ENCODE measurements around the gene ANKRD12. TPM values are rescaled to one million over a fixed set of nuclear protein-coding genes. Genes with fewer than 3 reads are reported as not detected.
A peak's percentile ranks its signal among the peaks of the same experiment; 100 is the strongest.

The ANKRD12 gene
- total RNA-seq, 1 experiment from 2014 or later, result 43.4 TPM

GRCh38 chr18:9234528-9234927 lies 97.9 kb downstream of the ANKRD12 start:
- ATAC-seq (no peak), DNase-seq (ENCODE audit: low spot score) (no peak)
- ChIA-PET CTCF (interaction anchor here (0.9 to 1.9 kb wide), 5 partner anchors 13 to 169 kb away, joined by 3 to 6 read pairs (median 3); partner anchors contain the start of gene TWSG1), POLR2A (interaction anchor here (0.5 to 1.2 kb wide), 2 partner anchors 99 to 135 kb away, joined by 3 read pairs; no protein-coding TSS in a partner anchor)
- Mint-ChIP-seq H3K4me3 (no peak overlapping the region), H3K36me3 (peaks cover 27% of the 10 kb centered on the region), H3K9me3 (peaks cover 22% of the 10 kb centered on the region), H3K4me1 (no peaks in the 10 kb centered on the region), H3K27me3 (ENCODE audit: low read depth) (no peaks in the 10 kb centered on the region), H3K27ac (0 out of 2 replicates have a peak overlapping the region, but pooled peaks have one; percentile 31)
- TF ChIP-seq ATF1 (CRISPR knock-in tag; IDR thresholded peaks at IDR 0.05) (no peak), E2F5 (CRISPR knock-in tag; IDR thresholded peaks at IDR 0.05) (no peak), AFF4 (CRISPR knock-in tag; IDR thresholded peaks at IDR 0.05; ENCODE audit: borderline replicate concordance) (no peak), SOX15 (CRISPR knock-in tag; IDR thresholded peaks at IDR 0.05) (no peak), RORB (CRISPR knock-in tag; IDR thresholded peaks at IDR 0.05) (no peak), CBFB (CRISPR knock-in tag; IDR thresholded peaks at IDR 0.05; ENCODE audit: low read depth) (no peak), MLX (CRISPR knock-in tag; IDR thresholded peaks at IDR 0.05) (no peak), RELA (CRISPR knock-in tag; IDR thresholded peaks at IDR 0.05; ENCODE audit: borderline replicate concordance) (no peak), PRDM15 (CRISPR knock-in tag; IDR thresholded peaks at IDR 0.05) (no peak), STAT6 (CRISPR knock-in tag; conservative IDR thresholded peaks at IDR 0.05; ENCODE audit: low read depth) (no peak), CDX4 (CRISPR knock-in tag; IDR thresholded peaks at IDR 0.05; ENCODE audit: borderline replicate concordance) (no peak), ATF3 (CRISPR knock-in tag; conservative IDR thresholded peaks at IDR 0.05) (no peak), CTCF (IDR thresholded peaks at IDR 0.05) (no peak)
